ENCODE data around the gene EPS8L2.

GRCh38 chr11:687751-688150, 18.3 kb upstream of the EPS8L2 start:
- TF ChIP-seq CTCF (IDR thresholded peaks at IDR 0.05) = no peak
- TF ChIP-seq POLR2A (IDR thresholded peaks at IDR 0.05) = no peak
